Measurements from ENCODE around the gene PRKAG2.

DNA sequence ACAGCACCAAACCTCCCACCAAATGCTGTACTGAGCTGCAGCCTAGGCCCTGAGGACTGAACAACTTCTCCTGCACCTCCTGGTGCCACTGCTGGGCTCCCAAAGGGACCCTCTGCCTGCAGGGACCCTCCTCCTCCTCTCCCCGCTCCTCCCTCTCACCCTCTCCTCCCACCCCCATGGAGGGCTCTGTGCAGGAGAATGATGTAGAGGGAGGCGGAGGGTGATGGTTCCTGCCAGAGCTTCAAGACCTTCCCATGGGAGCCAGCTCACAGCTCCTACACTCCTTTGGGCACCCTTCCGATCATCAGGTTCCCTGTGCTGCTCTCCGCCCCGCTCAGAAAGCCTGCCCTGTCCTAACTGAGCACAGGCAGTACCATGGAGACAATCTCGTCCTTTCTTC, 97.7 kb downstream of the PRKAG2 start:
- TF ChIP-seq CTCF (conservative IDR thresholded peaks at IDR 0.05 in 1 of 2, IDR thresholded peaks at IDR 0.05 in 1 of 2; ENCODE audit: extremely low read depth in 1 of 2, insufficient read depth in 1 of 2, low read depth in 1 of 2, low read length in 2 of 2) (no peak), EZH2 (IDR thresholded peaks at IDR 0.05; ENCODE audit: borderline replicate concordance, low read length) (no peak)

Data from mammary epithelial cell (primary cell).